Measurements from ENCODE around the gene DPF1. TPM values are rescaled to one million over a fixed set of nuclear protein-coding genes. Genes with fewer than 3 reads are reported as not detected.

The DPF1 gene
- total RNA-seq, 1 experiment from 2014 or later: 8.3 TPM

DNA sequence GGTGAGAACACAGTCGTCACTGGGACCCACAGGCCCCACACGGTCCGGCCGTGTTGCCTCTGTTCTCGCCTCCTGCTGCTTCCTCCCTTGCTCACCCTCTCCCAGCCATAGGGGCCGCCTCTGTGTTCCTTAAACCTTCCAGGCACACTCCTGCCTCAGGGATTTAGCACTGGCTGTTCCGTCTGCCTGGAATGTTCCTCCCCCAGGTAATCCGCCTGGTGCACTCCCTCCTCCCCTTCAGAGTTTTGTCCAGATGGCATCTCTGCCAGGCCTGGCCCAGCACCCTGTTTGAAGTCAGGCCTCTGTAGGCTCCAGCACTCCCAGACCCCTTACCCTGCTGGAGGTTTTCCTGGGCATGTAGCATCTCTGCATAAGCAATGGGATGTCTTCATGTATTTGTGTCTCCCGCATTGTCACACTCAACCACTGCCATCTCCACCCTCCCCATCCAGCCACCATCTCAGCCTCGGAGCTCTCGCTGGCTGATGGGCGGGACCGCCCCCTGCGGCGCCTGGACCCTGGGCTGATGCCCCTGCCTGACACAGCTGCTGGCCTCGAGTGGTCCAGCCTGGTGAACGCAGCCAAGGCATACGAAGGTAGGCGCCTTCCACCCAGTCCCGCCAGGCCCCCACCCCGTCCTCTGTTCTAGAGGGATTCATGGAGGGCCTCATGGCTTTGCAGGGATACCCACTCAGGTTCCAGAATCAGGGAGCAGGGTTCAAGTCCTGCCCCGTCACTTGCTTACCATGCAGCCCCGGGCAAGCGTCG is 25.9 kb downstream of the DPF1 start:
- DNase-seq (ENCODE audit: low read depth): no peak

DNA sequence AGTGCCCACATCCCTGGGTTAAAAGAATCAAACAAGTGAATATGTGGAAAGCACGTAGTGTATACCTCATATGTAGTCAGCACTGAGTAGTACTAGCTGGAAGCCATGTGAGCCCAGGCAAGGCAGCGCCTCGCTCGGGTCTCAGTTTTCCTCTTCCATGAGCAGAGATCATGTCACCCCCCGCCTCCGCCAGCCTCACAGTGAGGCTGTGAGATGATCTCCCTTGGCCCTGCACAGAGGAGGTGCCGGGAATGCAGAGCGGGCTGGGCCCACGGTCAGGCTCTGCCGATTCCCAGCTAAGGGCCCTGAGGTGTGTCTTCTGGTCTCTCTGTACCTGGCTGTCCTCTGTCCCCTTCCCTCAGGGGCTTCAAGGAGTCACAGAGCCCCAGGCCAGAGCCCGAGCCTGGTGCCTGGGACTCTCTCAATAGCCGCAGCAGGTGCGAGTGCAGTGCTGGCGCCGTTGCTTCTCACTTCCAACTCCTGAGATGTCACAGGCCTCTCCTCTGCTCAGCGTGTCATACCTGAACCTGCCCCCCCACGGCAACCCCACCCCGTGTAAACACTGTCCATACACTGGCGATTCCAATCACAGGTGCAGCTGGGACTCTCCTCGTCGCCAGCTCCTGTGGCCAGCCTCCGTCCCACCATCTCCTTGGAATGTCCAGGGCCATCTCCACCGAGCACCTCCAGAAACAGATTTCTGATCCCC is 26.9 kb downstream of the DPF1 start:
- DNase-seq (ENCODE audit: low read depth): no peak

DNA sequence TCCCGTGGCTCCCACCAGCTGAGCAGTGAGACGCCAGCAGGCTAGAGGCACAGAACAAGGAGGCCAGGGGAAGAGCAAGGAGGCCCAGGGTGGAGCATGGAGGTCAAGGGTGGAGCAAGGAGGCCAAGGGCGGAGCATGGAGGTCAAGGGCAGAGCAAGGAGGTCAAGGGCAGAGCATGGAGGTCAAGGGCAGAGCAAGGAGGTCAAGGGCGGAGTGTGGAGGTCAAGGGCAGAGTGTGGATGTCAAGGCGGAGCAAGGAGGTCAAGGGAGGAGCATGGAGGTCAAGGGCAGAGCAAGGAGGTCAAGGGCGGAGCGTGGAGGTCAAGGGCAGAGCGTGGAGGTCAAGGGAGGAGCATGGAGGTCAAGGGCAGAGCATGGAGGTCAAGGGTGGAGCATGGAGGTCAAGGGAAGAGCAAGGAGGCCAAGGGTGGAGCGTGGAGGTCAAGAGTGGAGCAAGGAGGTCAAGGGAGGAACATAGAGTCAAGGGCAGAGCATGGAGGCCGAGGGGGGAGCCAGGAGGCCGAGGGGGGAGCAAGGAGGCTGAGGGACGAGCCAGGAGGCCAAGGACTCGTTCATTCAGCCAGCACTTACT is 27.7 kb downstream of the DPF1 start:
- DNase-seq (ENCODE audit: low read depth): no peak

DNA sequence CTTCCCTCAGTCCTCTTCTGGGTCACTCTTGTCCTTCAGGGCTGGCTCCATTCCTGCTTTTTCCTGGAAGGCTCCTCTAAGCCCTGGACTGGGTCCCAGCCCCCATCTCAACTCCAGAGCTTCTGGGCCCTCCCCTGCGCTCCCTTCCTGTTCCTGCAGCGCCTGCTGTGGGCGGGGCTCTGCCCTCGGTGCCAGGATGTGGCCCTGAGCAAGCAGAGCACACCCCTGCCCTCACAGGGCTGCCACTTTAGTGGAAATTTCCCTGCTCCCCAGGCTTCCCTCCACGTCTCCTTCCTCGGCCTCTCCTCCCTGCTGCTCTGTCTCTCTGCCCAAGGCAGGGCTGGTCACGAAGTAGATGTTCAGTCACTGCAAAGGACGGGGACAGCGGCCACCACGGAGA is 28.8 kb downstream of the DPF1 start:
- no peak for DNase-seq (ENCODE audit: low read depth)

DNA sequence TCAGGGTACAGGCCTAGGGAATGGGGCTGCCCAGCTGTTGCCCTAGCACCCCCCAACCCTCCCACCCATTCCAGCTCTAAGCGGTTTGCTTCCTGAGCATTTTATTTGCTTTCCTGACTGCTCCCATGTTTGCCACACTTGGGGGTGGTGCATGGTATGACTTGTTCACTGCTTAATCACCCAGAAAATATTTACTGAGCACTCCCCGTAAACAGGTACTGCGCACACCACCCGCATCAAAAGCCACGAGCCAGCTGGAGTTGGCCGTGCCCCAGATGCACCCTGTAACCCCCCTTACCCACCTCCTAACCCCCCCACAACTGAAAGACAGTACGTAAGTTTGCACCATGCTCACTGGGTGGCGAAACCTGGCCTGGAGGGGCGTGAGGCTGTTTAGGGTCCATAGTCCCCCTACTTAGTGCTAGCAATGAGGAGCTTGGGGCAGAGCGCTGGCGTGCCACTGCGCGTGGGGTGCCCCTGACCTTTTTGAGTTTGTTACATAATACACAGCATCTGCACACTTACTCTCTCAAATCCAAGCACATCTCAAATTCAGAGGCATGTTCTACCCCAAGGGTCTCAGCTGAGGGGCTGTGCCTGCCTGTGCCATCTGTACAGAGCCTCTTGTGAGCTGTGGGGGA is 29.8 kb downstream of the DPF1 start:
- peak; percentile 32 for DNase-seq (ENCODE audit: low read depth)

DNA sequence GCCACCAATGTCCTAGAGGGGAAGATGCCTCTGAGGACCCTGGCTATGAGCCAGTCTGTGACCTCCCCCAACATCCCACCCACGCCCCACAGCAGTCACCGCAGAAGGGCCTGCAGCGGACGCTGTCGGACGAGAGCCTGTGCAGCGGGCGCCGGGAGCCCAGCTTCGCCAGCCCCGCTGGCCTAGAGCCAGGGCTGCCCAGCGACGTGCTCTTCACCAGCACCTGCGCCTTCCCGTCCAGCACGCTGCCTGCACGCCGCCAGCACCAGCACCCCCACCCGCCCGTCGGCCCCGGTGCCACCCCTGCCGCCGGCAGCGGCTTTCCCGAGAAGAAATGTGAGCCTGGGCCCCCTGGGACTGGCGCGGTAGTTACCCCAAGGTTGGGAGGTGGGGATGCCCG is 30.6 kb downstream of the DPF1 start:
- DNase-seq (ENCODE audit: low read depth): no peak

DNA sequence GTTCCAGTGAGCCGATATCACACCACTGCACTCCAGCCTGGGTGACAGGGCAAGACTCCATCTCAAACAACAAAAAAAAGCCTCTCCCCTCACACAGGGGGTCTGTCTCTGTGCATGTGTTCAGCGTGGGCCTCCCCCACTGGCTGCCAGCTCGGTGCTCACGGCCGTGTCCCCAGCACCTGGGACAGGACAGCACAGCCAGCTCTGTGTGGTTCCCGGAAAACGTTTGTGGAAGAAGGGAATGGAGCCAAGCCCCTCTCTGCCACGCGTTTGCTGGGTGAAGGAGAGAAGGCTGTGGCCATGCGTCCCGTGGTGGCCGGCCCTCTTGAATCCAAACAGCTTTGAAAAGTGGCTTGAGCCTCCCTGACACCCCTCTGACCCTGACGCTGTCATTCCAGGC is 32.3 kb downstream of the DPF1 start:
- DNase-seq (ENCODE audit: low read depth): no peak

DNA sequence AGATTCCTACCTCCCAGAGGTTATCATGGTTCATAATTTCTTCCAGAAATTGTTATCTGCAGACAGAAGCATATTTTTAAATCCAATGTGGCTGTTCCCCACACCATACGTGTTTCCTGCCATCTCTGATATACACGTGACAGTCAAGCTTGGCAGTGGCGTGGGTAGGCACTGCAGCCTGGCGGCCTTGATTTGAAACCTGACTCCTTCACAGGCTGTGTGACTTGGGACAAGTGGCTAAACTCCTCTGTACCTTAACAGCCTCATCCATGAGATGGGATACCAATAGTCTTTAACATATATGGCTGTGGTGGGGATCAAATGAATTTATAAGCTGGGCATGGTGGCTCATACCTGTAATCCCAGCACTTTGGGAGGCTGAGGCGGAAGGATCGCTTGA is 33.2 kb downstream of the DPF1 start:
- no peak for DNase-seq (ENCODE audit: low read depth)

DNA sequence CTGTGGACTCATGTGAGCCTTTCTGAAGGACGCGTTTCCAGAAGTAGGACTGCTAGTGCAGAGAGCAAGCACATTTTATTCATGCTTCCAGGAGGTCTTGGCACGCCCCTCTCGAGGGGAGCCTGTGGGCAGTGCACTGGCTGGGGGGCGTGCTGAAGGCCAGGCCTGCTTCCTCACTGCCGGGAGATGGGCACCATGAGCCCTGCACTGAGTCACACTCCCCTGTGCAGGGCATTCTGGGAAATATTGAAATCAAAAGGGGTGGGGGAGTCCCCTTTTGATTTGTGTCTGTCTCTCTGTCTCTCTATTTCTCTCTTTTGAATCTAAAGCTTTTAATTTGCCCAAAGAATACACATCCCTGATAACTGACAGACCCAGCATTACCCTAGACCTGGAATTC is 34.0 kb downstream of the DPF1 start:
- no peak for DNase-seq (ENCODE audit: low read depth)

DNA sequence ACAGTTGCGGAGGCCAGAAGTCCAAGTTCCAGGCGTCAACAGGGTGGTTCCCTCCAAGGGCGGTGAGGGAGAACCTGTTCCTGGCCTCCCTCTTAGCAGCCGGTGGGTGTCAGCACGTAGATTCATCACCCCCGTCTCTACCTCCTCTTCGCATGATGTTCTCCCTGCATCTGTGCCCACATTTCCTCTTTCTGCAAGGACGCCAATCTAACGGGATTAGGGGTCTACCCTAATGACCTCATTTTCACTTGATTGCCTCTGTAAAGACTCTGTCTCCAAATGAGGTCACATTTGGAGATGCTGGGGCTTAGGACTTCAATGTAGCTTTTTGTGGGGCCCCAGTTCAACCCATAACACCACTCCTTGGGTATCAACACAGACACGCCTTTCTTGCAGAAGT is 38.5 kb downstream of the DPF1 start:
- no peak for DNase-seq (ENCODE audit: low read depth)

DNA sequence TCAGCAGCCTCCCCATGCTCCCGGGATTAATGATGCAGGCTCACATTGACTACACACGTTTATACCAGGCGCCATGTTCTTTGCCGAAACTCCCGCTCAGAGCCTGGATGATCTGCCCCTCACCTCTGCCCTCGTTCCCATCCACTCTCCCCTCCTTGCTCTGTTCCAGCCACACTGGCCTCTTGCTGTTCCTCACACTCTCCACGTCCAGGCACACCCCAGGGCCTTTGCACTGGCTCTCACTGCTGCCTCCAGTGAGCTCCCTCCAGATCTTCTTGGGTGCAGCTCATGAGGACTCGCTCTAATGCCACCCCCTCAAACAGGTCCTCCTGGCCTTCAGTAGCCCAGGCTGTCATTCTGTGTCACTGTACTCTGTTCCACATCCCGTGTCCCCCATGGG is 39.2 kb downstream of the DPF1 start:
- no peak for DNase-seq (ENCODE audit: low read depth)

DNA sequence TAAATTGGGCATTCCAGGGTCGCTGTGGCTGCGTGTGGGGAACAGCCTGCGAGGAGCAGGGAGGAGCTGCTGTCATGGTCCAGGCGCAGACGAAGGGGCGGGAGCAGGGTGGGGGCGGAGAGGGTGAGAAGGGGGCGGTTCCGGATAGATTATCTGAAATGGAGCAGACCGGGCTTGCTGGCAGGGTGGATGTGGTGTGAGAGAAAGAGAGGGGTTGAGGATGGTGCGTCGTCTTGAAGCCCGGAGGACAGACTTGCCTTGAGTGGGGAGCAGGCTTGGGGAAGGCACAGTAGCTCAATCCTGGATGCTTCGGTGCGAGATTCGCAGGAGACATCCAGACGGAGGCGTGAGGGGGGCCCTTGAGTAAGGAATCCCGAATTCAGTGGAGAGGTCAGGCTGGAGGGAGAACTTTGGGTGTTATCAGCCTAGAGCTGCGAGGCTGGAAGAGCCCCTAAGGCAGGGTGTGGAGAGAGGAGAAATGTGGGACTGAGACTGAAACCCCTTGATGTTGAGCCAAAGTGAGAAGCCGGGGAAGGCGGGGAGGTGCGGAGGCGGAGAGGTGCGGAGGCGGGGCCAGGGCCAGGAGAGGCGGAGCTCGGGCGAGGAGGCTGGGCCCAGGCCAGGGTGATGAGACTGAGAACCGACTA is 40.6 kb downstream of the DPF1 start:
- DNase-seq (ENCODE audit: low read depth): no peak

DNA sequence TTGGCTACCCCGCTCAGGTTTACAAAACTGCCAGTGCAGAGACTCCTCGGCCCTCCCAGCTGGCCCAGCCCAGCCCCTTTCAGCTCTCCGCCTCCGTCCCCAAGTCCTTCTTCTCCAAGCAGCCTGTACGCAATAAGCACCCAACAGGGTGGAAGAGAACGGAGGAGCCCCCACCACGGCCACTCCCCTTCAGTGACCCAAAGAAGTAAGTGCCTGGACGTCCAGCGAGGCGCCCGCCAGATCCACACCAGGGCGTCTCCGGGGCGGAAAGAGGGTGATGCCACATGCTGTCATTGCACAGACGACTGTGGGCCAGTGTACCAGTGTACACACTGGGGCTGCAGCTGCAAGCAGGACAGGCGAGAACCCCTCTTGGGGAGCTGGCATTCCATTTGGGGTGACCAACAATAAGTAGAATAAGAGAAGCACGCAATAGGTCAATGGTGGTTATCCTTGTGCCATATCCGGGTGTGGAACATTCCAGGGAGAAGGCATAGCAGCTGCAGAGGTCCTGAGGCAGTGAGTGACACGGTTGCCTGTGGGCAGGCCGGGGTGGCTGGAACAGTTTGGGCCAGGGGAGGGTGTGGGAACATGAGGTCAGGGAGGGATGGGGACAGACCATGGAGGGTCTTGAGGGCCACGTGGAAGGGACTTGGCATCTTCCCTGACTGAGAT is 41.3 kb downstream of the DPF1 start:
- DNase-seq (ENCODE audit: low read depth): no peak

DNA sequence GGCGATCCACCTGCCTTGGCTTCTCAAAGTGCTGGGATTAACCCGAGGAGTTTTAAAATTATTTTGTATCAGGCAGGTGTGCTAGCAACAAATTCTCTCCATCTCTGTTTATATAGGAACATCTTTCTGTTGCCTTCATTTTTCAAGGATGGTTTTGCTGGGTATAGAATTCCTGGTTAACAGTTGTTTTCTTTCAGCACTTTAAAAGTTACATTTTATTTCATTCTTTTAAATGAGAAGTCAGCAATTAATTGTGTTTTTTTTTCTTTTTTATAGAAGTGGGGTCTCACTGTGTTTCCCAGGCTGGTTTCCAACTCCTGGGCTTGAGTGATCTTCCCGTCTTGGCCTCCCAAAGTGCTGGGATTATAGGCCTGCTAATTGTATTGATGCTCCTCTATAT is 44.0 kb downstream of the DPF1 start:
- DNase-seq (ENCODE audit: low read depth): no peak

DNA sequence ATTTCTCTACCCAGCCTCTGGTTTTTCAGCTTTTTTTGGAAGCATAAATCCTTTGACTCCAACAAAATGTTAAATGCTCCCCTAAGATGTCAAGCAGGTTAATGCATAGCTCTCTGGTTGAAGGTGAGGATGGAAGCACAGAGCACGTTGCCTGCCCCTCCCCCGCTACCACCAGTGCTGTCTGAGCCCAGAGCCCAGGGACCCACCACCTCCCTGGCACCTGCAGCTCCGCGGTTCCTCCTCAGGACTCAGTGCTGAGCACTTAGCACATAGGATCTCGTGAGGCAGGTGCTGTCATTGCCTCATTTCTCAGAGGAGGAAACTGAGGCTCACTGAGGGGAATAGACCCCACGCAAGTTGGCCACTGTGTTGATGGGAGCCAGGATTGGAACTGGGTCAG is 48.6 kb downstream of the DPF1 start:
- DNase-seq (ENCODE audit: low read depth): no peak

DNA sequence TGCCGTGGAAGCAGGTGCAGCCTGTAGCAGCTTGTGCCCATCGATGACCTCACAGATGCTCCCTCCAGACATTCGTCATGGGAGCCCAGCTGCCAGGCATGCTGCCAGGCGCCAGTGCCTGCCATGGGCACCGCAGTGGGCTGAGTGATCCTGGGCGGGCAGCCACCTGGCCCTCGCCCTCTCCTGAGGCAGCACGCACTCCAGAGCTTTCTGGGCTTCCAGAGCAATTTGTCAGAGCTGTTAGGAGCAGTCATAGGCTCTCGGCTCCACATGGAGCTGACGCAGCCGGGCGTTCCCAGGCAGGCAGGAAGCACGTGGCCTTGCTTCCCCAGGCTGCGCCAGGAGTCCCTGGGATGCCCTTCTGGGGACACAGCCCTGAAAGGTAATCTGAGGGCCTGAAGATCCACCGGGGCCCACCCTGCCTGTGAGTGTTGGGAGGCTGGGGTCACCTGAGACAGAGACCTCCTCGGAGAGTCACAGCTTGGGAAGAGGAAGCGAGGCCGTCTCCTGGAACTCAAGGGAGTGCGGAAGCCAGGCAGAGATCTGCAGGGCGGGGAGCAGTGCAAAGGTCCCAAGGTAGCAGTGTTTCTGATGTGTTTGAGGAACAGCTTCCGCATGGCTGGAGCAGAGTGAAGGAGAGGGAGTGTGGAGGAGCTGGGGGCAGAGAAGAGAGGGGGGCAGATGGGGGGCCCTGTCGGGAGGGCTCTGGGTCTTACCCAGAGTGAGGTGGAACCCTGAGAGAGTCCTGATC is 50.6 kb downstream of the DPF1 start:
- peak; percentile 99 for DNase-seq (ENCODE audit: low read depth)

DNA sequence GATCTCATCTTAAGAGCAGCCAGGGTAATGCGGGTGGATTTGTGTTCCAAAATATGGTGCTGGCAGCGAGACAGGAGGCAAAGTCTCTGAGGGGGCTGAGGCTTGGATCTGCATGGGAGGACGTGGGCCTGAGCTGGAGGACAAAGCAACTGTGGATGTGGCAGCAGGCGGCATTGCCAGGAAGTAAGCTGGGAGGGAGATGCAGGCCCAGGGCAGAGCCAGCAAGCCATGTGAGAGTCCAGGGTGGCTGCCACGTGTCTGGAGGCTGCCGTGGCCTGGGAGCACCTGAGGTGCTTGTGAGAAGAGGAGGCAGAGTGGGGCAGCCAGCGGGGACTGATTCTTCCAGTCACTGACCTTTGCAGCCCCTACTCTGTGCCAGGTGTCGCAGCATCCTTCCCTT is 52.0 kb downstream of the DPF1 start:
- no peak for DNase-seq (ENCODE audit: low read depth)

DNA sequence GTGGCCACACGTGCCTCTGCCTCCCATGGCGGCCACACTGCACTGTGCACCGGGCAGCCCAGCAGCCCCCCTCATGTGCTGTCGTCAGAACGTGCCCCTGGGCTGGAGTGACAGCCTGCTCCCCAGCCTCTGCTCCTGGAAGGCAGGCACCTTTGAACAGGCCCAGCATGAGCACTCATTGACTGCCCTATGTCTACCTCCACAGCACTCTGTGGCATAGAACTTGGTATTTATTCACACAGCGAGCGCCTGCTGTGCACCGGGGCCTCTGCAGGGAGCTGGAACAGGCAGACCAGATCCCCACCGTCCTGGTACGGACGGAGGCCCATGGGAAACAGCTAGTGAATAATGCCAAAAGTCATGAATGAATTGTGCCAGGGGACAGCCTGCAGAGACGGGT is 53.7 kb downstream of the DPF1 start:
- DNase-seq (ENCODE audit: low read depth): no peak

DNA sequence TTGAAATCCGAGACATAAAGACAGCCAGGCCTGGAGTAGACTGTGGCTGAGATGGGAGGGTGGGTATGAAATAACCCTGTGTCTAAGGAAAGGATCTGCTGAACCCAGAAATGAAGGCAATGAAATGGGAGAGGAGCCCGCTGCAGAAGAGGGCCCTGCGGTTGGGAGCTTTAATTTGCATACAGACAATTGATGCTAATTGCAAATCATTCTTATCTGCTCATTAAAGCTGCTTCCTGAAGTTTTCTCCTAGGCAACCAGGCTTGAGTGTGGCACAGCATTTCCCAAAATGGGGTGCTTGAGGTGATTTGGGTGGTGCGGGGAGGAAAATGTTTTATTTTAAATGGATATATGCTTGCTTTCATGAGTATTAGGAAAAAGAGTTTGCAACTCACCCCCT is 55.4 kb downstream of the DPF1 start:
- no peak for DNase-seq (ENCODE audit: low read depth)

DNA sequence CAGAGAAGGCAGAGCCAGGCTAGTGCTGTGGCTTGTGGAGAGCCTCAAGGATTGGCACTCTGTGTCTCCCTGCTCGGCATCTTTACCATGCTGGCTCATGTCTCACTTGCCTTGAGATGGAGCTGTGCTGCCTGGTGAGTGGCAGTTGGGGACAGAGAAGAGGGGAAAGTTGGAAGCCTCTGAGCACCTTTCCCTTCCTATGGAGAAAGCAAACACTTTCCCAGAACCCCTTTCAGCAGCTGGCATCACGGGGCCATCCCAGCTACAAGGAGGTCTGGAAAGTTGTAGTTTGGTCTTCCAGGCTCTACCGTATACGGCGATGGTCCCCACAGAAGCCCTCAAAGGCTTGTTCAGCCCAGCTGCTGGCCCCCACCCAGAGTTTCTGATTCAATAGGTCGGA is 58.7 kb downstream of the DPF1 start:
- DNase-seq (ENCODE audit: low read depth): no peak

DNA sequence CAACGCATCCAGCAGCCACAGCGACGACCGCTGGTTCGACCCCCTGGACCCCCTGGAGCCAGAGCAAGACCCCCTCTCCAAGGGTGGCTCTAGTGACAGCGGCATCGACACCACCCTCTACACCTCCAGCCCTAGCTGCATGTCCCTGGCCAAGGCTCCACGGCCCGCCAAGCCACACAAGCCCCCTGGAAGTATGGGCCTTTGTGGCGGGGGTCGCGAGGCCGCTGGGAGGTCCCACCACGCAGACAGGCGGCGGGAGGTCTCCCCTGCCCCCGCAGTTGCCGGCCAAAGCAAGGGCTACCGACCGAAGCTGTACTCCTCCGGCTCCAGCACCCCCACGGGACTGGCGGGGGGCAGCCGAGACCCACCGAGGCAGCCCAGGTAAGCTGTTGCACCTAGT is 59.5 kb downstream of the DPF1 start:
- no peak for DNase-seq (ENCODE audit: low read depth)

Data from M059J (cell line).